NT2/D1 (cell line): ENCODE results near the gene TBC1D8B.

Experiments
- SUZ12 ChIP-seq: IDR thresholded peaks from 2 replicates; pipeline ENCODE4 v1.6.1; 2011; ENCODE audit not compliant: insufficient read length, insufficient read depth; ENCODE audit errors: extremely low read depth
- YY1 ChIP-seq: IDR thresholded peaks from 2 replicates; pipeline ENCODE4 v1.6.1; 2011; ENCODE audit not compliant: insufficient read length, insufficient read depth
- ZNF274 ChIP-seq: IDR thresholded peaks from 2 replicates; pipeline ENCODE4 v1.6.1; 2011; ENCODE audit warnings: mild to moderate bottlenecking, low read depth, low read length

GRCh38 chrX:106894392-106894909 lies 92.0 kb downstream of the TBC1D8B start:
- no peak for TF ChIP-seq YY1
- no peak for TF ChIP-seq SUZ12
- TF ChIP-seq ZNF274 = no peak
